GM23338 (cell line): ENCODE results near the gene ANKRD60.

Experiments
- EZH2 ChIP-seq: fragments of 200-600 bp; sonication (generic); IDR thresholded peaks from one replicate; pipeline ENCODE4 v1.8.0; 2017; ENCODE audit warnings: antibody characterized with exemption, mild to moderate bottlenecking, low read depth; ENCODE audit not compliant: unreplicated experiment
- EZH2phosphoT487 ChIP-seq: fragments of 200-600 bp; sonication (generic); IDR thresholded peaks from one replicate; pipeline ENCODE4 v1.8.1; 2018; ENCODE audit warnings: antibody characterized with exemption; ENCODE audit not compliant: unreplicated experiment
- NANOG ChIP-seq: IDR thresholded peaks from 2 replicates; pipeline ENCODE4 v1.6.1; 2016; ENCODE audit warnings: antibody characterized with exemption, borderline replicate concordance
- STAT1 ChIP-seq: IDR thresholded peaks from one replicate; pipeline ENCODE4 v1.6.1; 2016; ENCODE audit warnings: antibody characterized with exemption; ENCODE audit not compliant: unreplicated experiment
- ZNF331 ChIP-seq: fragments of 250-450 bp; sonication (Bioruptor Pico); IDR thresholded peaks from 2 replicates; pipeline ENCODE4 v1.5.0; 2020; ENCODE audit warnings: low read depth, mild to moderate bottlenecking, moderate library complexity
- TF ChIP-seq, protein P1 (sequence below), 2 experiments: fragments of 200-600 bp in 1 of 2; sonication (generic) in 1 of 2; conservative IDR thresholded peaks; 2 replicates each; pipeline versions ENCODE4 v1.5.1 to v1.6.1; 2016 to 2017; ENCODE audit warnings: antibody characterized with exemption in 2 of 2, low read depth in 2 of 2, mild to moderate bottlenecking in 2 of 2, moderate library complexity in 1 of 2
- TF ChIP-seq, protein P2 (sequence below): IDR thresholded peaks from 2 replicates; pipeline ENCODE4 v1.6.1; 2016; ENCODE audit warnings: antibody characterized with exemption
- TF ChIP-seq, protein P3 (sequence below): IDR thresholded peaks from one replicate; pipeline ENCODE4 v1.6.1; 2018; ENCODE audit warnings: antibody characterized with exemption; ENCODE audit not compliant: unreplicated experiment

DNA sequence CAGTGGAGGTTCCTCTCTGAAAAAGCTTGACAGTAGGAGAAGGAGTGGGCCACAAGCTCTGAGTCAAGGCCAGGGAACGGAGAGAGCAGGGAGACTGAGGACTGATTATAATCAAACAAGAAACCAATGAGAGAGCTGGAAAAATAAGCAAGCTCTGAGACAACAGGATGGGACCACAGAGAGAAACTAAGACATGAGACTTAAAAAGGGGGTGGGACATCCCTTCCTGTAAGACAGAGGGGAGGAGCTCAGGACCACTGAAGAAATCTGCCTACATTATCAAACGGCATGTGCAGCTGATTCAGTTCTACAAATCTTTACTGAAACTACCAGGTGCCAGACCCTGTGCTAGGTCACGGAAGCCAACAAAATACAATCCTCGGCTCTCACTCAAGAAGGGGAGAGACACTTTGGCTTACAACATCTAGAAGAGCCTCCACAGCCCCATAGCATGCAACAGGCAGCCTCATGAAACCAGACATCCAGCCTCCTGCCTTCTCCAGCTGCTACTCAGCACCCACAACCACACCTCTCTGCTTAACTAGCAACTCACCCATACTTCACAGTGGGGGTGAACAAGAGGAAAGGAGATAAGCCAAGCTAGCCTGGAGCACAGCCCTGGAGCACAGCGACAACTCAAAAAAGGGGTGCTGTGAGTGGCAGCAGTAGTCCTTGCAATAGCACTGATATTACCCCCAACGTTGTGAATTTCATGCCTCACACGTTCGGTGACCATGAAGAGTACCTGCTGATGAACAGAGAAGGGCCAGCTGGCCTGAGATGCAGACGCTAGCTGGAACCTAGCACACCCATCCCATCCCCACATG lies 39.1 kb upstream of the ANKRD60 start:
- TF ChIP-seq, protein P1, sequence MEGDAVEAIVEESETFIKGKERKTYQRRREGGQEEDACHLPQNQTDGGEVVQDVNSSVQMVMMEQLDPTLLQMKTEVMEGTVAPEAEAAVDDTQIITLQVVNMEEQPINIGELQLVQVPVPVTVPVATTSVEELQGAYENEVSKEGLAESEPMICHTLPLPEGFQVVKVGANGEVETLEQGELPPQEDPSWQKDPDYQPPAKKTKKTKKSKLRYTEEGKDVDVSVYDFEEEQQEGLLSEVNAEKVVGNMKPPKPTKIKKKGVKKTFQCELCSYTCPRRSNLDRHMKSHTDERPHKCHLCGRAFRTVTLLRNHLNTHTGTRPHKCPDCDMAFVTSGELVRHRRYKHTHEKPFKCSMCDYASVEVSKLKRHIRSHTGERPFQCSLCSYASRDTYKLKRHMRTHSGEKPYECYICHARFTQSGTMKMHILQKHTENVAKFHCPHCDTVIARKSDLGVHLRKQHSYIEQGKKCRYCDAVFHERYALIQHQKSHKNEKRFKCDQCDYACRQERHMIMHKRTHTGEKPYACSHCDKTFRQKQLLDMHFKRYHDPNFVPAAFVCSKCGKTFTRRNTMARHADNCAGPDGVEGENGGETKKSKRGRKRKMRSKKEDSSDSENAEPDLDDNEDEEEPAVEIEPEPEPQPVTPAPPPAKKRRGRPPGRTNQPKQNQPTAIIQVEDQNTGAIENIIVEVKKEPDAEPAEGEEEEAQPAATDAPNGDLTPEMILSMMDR (conservative IDR thresholded peaks at IDR 0.05; ENCODE audit: low read depth in 2 of 2), result no peak
- no peak for TF ChIP-seq EZH2
- TF ChIP-seq, protein P2, sequence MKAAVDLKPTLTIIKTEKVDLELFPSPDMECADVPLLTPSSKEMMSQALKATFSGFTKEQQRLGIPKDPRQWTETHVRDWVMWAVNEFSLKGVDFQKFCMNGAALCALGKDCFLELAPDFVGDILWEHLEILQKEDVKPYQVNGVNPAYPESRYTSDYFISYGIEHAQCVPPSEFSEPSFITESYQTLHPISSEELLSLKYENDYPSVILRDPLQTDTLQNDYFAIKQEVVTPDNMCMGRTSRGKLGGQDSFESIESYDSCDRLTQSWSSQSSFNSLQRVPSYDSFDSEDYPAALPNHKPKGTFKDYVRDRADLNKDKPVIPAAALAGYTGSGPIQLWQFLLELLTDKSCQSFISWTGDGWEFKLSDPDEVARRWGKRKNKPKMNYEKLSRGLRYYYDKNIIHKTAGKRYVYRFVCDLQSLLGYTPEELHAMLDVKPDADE, result no peak
- TF ChIP-seq EZH2phosphoT487, result no peak
- TF ChIP-seq, protein P3, sequence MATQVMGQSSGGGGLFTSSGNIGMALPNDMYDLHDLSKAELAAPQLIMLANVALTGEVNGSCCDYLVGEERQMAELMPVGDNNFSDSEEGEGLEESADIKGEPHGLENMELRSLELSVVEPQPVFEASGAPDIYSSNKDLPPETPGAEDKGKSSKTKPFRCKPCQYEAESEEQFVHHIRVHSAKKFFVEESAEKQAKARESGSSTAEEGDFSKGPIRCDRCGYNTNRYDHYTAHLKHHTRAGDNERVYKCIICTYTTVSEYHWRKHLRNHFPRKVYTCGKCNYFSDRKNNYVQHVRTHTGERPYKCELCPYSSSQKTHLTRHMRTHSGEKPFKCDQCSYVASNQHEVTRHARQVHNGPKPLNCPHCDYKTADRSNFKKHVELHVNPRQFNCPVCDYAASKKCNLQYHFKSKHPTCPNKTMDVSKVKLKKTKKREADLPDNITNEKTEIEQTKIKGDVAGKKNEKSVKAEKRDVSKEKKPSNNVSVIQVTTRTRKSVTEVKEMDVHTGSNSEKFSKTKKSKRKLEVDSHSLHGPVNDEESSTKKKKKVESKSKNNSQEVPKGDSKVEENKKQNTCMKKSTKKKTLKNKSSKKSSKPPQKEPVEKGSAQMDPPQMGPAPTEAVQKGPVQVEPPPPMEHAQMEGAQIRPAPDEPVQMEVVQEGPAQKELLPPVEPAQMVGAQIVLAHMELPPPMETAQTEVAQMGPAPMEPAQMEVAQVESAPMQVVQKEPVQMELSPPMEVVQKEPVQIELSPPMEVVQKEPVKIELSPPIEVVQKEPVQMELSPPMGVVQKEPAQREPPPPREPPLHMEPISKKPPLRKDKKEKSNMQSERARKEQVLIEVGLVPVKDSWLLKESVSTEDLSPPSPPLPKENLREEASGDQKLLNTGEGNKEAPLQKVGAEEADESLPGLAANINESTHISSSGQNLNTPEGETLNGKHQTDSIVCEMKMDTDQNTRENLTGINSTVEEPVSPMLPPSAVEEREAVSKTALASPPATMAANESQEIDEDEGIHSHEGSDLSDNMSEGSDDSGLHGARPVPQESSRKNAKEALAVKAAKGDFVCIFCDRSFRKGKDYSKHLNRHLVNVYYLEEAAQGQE, result no peak
- TF ChIP-seq STAT1, result no peak
- no peak for TF ChIP-seq NANOG
- TF ChIP-seq ZNF331 (CRISPR knock-in tag), result no peak
